GM23248 (cell line): ENCODE data around the gene GRIPAP1.

Experiments used
- EZH2 ChIP-seq: fragments of 200-600 bp; sonication (generic); IDR thresholded peaks from 2 replicates; pipeline ENCODE4 v1.6.1; 2018; ENCODE audit warnings: antibody characterized with exemption, mild to moderate bottlenecking; ENCODE audit not compliant: insufficient read depth, poor library complexity, severe bottlenecking
- EZH2phosphoT487 ChIP-seq: fragments of 200-600 bp; sonication (generic); IDR thresholded peaks from 2 replicates; pipeline ENCODE4 v1.6.1; 2018; ENCODE audit warnings: antibody characterized with exemption, moderate library complexity, mild to moderate bottlenecking, low read depth; ENCODE audit not compliant: insufficient read depth

DNA sequence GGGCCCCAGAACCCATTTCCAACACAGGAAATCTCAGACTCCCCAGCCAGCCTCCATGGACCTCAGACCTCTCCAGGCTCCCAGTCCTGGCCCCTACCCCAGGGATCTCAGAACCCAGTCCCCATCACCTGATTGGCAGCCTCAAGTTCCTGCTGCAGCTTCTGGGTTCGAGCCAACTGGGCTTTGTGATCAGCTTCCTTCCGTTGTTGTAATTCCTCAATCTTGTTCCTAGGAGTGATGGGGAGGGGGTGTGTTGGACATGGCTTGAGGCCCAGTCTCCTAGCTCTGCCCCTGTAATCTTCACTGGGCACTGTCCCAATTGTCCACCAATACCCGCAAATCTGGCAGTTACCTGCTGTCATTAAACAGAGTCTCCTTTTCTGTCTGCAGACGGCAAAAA is 12.6 kb downstream of the GRIPAP1 start:
- TF ChIP-seq EZH2phosphoT487 (no peak), EZH2 (no peak)
